Transverse colon (tissue), 4 donors: ENCODE data around the gene OCEL1. TPM values are rescaled to one million over a fixed set of nuclear protein-coding genes. Genes with fewer than 3 reads are reported as not detected.

Experiments used
- DNase-seq: peaks from one replicate; pipeline ENCODE4 v3.0.0-alpha.2; 2019
- H3K27ac ChIP-seq, 4 donors: fragments of 200-600 bp; sonication (generic); 2 replicates each; pipeline ENCODE4 v1.5.1; 2016 to 2018; ENCODE audit warnings: inconsistent platforms in 4 of 4
- H3K27me3 ChIP-seq: fragments of 200-600 bp; sonication (generic); 2 replicates; pipeline ENCODE4 v1.5.1; 2017; ENCODE audit warnings: inconsistent platforms
- H3K36me3 ChIP-seq, 4 donors: fragments of 200-600 bp; sonication (generic); 2 replicates each; pipeline ENCODE4 v1.5.1; 2017 to 2019; ENCODE audit warnings: inconsistent platforms in 4 of 4
- H3K4me1 ChIP-seq, 4 donors: fragments of 200-600 bp; sonication (generic); 2 replicates each; pipeline ENCODE4 v1.5.1; 2017 to 2020; ENCODE audit warnings: inconsistent platforms in 4 of 4
- H3K4me3 ChIP-seq, 4 donors: fragments of 200-600 bp; sonication (generic); 1 replicate in 1 of 4; 2 replicates in 3 of 4; pipeline versions ENCODE4 v1.5.1 to v1.6.1; 2017 to 2019; ENCODE audit warnings: inconsistent platforms in 4 of 4
- H3K9me3 ChIP-seq, 2 donors: fragments of 200-600 bp; sonication (generic); 2 replicates each; pipeline ENCODE4 v1.5.1; 2017 to 2019; ENCODE audit warnings: inconsistent platforms in 2 of 2
- EP300 ChIP-seq: sonication (generic); formaldehyde crosslinking; IDR thresholded peaks from one replicate; pipeline ENCODE4 v1.6.1; 2017; ENCODE audit warnings: antibody characterized with exemption, low read depth
- POLR2A ChIP-seq: fragments of 450-650 bp; IDR thresholded peaks from one replicate; pipeline ENCODE4 v1.6.1; 2016; ENCODE audit warnings: antibody characterized with exemption, mild to moderate bottlenecking, moderate library complexity
- POLR2AphosphoS5 ChIP-seq, 3 donors: sonication (generic); formaldehyde crosslinking; IDR thresholded peaks; one replicate each; pipeline ENCODE4 v1.6.1; 2016; ENCODE audit warnings: antibody characterized with exemption in 3 of 3
- WGBS, 2 donors: methylation state at CpG; one replicate each; pipeline ENCODE4 v1.1.5; 2018; ENCODE audit warnings: low coverage in 1 of 2; 5-methylcytosine and 5-hydroxymethylcytosine counted together
- in situ Hi-C, 4 donors: fragments of 200-750 bp; cut with MboI; loops; one replicate each; pipeline versions ENCODE4 v1.15.0 to v1.15.1; 2017; ENCODE audit warnings: low sequenced_read_pairs in 3 of 4, low pct_ligation_motif_present in 1 of 4, low pct_unique_long_range_greater_than_20kb in 1 of 4
- intact Hi-C: fragments of 100-400 bp; cut with DNase I; formaldehyde crosslinking; loops from one replicate; pipeline ENCODE4 v1.15.1; 2023; ENCODE audit warnings: low total_unique reads
- total RNA-seq, 4 donors: library from RNA; depleted of rRNA; stranded (reverse); fragments of >200 nt; gene quantifications; one replicate each; pipeline ENCODE4 v1.1.0, GENCODE V29; 2016
- TF ChIP-seq, protein P1 (sequence below), 5 experiments: fragments of 200-600 bp in 3 of 5; fragments of 450-650 bp in 2 of 5; sonication (generic) in 3 of 5; IDR thresholded peaks; 1 replicate in 2 of 5; 2 replicates in 3 of 5; pipeline ENCODE4 v1.5.1; 2016 to 2017; ENCODE audit warnings: antibody characterized with exemption in 5 of 5, inconsistent platforms in 3 of 5, mild to moderate bottlenecking in 2 of 5, moderate library complexity in 1 of 5

Gene OCEL1
- total RNA-seq, 4 donors from 2014 or later: 4.8 to 42.6 (median 29.9) TPM

DNA sequence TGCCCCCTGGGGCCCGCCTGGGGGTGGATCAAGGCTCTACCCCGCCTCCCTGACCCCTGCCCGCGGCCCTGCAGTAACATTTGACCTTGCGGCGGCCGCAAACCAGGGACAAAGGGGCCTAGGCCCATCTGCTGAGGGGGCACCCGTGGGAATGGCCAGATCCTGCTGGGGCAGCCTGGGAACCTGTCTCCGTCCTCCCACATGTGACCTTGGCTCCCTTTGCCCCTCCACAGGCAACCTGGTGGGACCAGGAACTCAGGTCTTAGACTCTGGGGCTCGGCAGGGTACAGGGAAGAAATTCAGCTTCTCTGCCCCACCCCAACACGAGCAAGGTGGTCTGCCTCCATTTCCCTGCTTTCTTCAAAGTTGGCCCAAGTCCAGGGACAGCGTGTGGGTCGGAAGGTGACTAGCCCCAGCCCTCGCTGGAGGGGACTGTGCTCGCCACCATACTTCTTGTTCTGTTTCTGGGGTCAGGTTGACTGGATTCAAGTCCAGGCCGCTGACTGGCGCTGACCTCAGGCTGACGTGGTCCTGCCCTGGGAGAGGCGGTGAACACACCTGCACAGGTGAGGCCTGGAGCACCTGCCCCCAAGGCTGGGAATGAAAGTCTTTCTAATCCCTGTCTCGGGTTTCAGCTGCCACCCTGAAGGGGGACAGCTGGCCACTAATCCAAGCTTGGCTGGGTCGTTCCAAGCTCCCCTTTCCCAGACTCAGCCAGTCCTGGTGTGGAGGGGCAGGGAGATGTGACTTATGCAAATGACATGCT is 22.2 kb downstream of the OCEL1 start:
- 54 to 62% methylated on average over 2 to 20 of the region's 21 CpGs for WGBS, 2 donors
- no peaks in the 10 kb centered on the region for H3K36me3 ChIP-seq
- peak overlapping the region; percentile 56 to 95 (median 91) for H3K27ac ChIP-seq
- TF ChIP-seq, protein P1, sequence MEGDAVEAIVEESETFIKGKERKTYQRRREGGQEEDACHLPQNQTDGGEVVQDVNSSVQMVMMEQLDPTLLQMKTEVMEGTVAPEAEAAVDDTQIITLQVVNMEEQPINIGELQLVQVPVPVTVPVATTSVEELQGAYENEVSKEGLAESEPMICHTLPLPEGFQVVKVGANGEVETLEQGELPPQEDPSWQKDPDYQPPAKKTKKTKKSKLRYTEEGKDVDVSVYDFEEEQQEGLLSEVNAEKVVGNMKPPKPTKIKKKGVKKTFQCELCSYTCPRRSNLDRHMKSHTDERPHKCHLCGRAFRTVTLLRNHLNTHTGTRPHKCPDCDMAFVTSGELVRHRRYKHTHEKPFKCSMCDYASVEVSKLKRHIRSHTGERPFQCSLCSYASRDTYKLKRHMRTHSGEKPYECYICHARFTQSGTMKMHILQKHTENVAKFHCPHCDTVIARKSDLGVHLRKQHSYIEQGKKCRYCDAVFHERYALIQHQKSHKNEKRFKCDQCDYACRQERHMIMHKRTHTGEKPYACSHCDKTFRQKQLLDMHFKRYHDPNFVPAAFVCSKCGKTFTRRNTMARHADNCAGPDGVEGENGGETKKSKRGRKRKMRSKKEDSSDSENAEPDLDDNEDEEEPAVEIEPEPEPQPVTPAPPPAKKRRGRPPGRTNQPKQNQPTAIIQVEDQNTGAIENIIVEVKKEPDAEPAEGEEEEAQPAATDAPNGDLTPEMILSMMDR (IDR thresholded peaks at IDR 0.05): no peak
- TF ChIP-seq POLR2AphosphoS5 (IDR thresholded peaks at IDR 0.05) (no peak), EP300 (no peak), POLR2A (no peak)
- peaks cover 21 to 41% (median 33%) of the 10 kb centered on the region in 4 donors for H3K4me1 ChIP-seq
- in situ Hi-C loops (no loop called here), intact Hi-C loops (no loop called here)
- peak; percentile 73 for DNase-seq
- H3K4me3 ChIP-seq: no peak overlapping the region
- H3K27me3 ChIP-seq: no peaks in the 10 kb centered on the region
- no peaks in the 10 kb centered on the region for H3K9me3 ChIP-seq

DNA sequence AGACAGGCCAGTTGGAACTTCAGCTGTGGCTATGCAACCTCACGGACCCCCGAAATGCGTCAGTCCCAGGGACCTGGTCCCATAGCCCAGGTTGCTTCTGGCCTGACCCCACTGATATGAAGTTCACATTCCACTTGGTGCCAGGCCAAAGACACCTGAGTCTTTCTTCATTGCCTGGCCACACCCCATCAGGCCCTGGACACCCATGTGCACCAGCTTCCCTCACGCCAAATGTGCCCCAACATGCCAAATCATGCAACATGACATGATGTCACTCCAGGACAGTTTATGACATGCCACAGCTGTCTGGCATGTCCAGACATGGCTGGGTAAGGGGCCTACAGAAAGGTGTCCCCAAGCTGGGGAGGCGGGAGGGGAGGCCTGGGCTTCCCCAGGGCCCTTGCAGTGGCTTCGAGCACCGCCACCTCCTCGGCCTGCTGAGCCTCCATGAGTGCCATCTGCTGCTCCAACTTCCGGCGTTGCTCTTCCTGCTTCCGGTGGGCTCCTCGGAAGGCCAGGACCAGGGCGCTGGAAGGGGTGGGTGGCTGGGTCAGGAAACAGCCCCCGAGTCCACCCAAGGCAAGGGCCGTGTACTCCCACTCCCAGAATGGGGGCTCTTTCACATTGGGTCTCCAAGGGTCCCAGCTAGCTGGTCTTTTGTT is 24.0 kb downstream of the OCEL1 start:
- peaks cover 21 to 32% (median 29%) of the 10 kb centered on the region in 4 donors for H3K4me1 ChIP-seq
- H3K36me3 ChIP-seq: no peaks in the 10 kb centered on the region
- peak overlapping the region in 2 of 4 donors; percentile 60 to 95 for H3K27ac ChIP-seq
- intact Hi-C loops (no loop called here), in situ Hi-C loops (no loop called here)
- H3K27me3 ChIP-seq: no peaks in the 10 kb centered on the region
- DNase-seq: peak; percentile 77
- no peak overlapping the region for H3K4me3 ChIP-seq
- TF ChIP-seq POLR2AphosphoS5 (IDR thresholded peaks at IDR 0.05) (peak in 1 of 3 donors; percentile 11), POLR2A (no peak)
- no peaks in the 10 kb centered on the region for H3K9me3 ChIP-seq
- 78% methylated on average over 12 of the region's 15 CpGs; no CpG with 5 or more reads in 1 of the 2 donors for WGBS, 2 donors

DNA sequence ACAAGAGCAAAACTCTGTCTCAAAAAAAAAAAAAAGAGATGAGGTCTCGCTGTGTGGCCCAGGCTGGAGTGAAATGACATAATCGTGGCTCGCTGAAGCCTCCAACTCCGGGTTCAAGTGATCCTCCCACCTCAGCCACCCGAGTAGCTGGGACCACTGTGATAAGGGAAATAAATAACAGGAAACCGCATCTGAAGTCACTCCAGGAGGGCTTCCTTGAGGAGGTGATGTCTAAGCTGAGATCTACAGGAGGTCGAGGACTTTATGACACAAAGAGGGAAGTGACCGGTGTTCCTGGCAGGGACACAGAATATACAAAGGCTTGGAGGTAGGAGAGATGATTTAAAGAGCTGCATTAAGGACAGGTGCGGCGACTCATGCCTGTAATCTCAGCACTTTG is 28.6 kb downstream of the OCEL1 start:
- Histone ChIP-seq H3K4me1 (peaks cover 0 to 2% (median under 1%) of the 10 kb centered on the region in 4 donors), H3K36me3 (no peaks in the 10 kb centered on the region), H3K27me3 (no peaks in the 10 kb centered on the region), H3K4me3 (no peak overlapping the region), H3K27ac (no peak overlapping the region), H3K9me3 (no peaks in the 10 kb centered on the region)
- no peak for TF ChIP-seq POLR2A
- TF ChIP-seq POLR2AphosphoS5 (IDR thresholded peaks at IDR 0.05): no peak
- TF ChIP-seq EP300: no peak
- TF ChIP-seq, protein P1 (IDR thresholded peaks at IDR 0.05): no peak
- WGBS, 2 donors: 68 to 87% methylated on average over 6 to 10 of the region's 10 CpGs
- DNase-seq: no peak
- in situ Hi-C loops (no loop called here), intact Hi-C loops (no loop called here)

- no peaks in the 10 kb centered on the region for H3K9me3 ChIP-seq
- H3K4me1 ChIP-seq: no peaks in the 10 kb centered on the region
- H3K36me3 ChIP-seq: no peaks in the 10 kb centered on the region
- in situ Hi-C loops (no loop called here), intact Hi-C loops (no loop called here)
- TF ChIP-seq POLR2AphosphoS5 (IDR thresholded peaks at IDR 0.05) (no peak), POLR2A (no peak), EP300 (no peak)
- TF ChIP-seq, protein P1 (IDR thresholded peaks at IDR 0.05): no peak
- no peak for DNase-seq
- no peaks in the 10 kb centered on the region for H3K27me3 ChIP-seq
- H3K27ac ChIP-seq: no peak overlapping the region
- H3K4me3 ChIP-seq: no peak overlapping the region
- WGBS, 2 donors: 61 to 69% methylated on average over 7 to 18 of the region's 18 CpGs
Measured at GRCh38 chr19:17255150-17255621, 29.2 kb downstream of the OCEL1 start.
